ENCODE results near the gene EXOSC9.

GRCh38 chr4:121788896-121789295 lies 12.2 kb upstream of the EXOSC9 start:
- no peak for TF ChIP-seq CTCF (IDR thresholded peaks at IDR 0.05)
- no peak for TF ChIP-seq RNF2 (IDR thresholded peaks at IDR 0.05; ENCODE audit: borderline replicate concordance, low read depth)
- no peak for TF ChIP-seq SREBF2 (IDR thresholded peaks at IDR 0.05)
- TF ChIP-seq POLR2A (IDR thresholded peaks at IDR 0.05; ENCODE audit: low read length) = no peak
- no peak for TF ChIP-seq KDM5A (IDR thresholded peaks at IDR 0.05)
- no peak for TF ChIP-seq MAFK (IDR thresholded peaks at IDR 0.05; ENCODE audit: partially characterized antibody)
- TF ChIP-seq MYC (IDR thresholded peaks at IDR 0.05; ENCODE audit: borderline replicate concordance, low read length) = no peak
- no peak for TF ChIP-seq CBX2 (IDR thresholded peaks at IDR 0.05; ENCODE audit: borderline replicate concordance, low read depth)
- no peak for TF ChIP-seq EHF (CRISPR knock-in tag; IDR thresholded peaks at IDR 0.05)
- TF ChIP-seq EP300 (IDR thresholded peaks at IDR 0.05) = no peak
- no peak for TF ChIP-seq CEBPB (IDR thresholded peaks at IDR 0.05)
- no peak for TF ChIP-seq NR3C1 (IDR thresholded peaks at IDR 0.05)

Data from A549 (cell line).